ENCODE measurements around the gene APOBR. TPM values are rescaled to one million over a fixed set of nuclear protein-coding genes. Genes with fewer than 3 reads are reported as not detected.
"Not testable (repeated sequence)": the region's sequence is repeated elsewhere in the genome, so short reads cannot be mapped to it uniquely, and the experiment has no call there.

Gene APOBR
- total and polyA plus RNA-seq, 2 experiments from 2014 or later: not detected

GRCh38 chr16:28526201-28527099, 32.0 kb downstream of the APOBR start:
- Histone ChIP-seq H3K9ac (no peak overlapping the region), H3K4me1 (ENCODE audit: insufficient read depth) (no peaks in the 10 kb centered on the region), H3K27ac (no peak overlapping the region), H3K79me2 (ENCODE audit: insufficient read depth) (no peaks in the 10 kb centered on the region), H3K36me3 (ENCODE audit: low read depth) (no peaks in the 10 kb centered on the region), H3K27me3 (replicated peaks; ENCODE audit: insufficient read depth) (no peaks in the 10 kb centered on the region), H4K20me1 (ENCODE audit: insufficient read depth) (no peaks in the 10 kb centered on the region), H3K4me2 (ENCODE audit: unreplicated experiment) (no peak overlapping the region), H3K9me3 (ENCODE audit: low read depth) (no peaks in the 10 kb centered on the region), H3K4me3 (no peak overlapping the region), H3K9me2 (ENCODE audit: insufficient read depth) (no peaks in the 10 kb centered on the region), H3F3A (ENCODE audit: insufficient read depth) (no peaks in the 10 kb centered on the region), H2AFZ (no peak overlapping the region)
- DNase-seq: no peak
- in situ Hi-C loops (cut with MboI): loop anchor here (25.0 kb wide), 1 partner anchor 411 kb away; the partner anchor contains the start of genes CD19 and RABEP2
- WGBS, 2 experiments (ENCODE audit: low coverage in 1 of 2, low lambda C conversion rate in 2 of 2, missing lambda C conversion rate in 2 of 2): 77 to 81% methylated on average over 11 of the region's 11 CpGs
- no peak for TF ChIP-seq EZH2phosphoT487 (IDR thresholded peaks at IDR 0.05; ENCODE audit: insufficient read depth, low read depth)
- no peak for TF ChIP-seq EZH2 (IDR thresholded peaks at IDR 0.05; ENCODE audit: insufficient read depth, poor library complexity, severe bottlenecking)

- DNase-seq; H2AFZ ChIP-seq; H3K79me2 ChIP-seq (ENCODE audit: insufficient read depth); H3K9me3 ChIP-seq (ENCODE audit: low read depth); H3F3A ChIP-seq (ENCODE audit: insufficient read depth); H3K4me3 ChIP-seq; H3K4me1 ChIP-seq (ENCODE audit: insufficient read depth); H3K9me2 ChIP-seq (ENCODE audit: insufficient read depth); H3K36me3 ChIP-seq (ENCODE audit: low read depth); H3K4me2 ChIP-seq (ENCODE audit: unreplicated experiment); H4K20me1 ChIP-seq (ENCODE audit: insufficient read depth); H3K27ac ChIP-seq; H3K9ac ChIP-seq; H3K27me3 ChIP-seq (replicated peaks; ENCODE audit: insufficient read depth): not testable (repeated sequence)
- in situ Hi-C loops (cut with MboI): loop anchor here (25.0 kb wide), 1 partner anchor 410 kb away; the partner anchor contains the start of genes CD19 and RABEP2
- WGBS, 2 experiments (ENCODE audit: low coverage in 1 of 2, low lambda C conversion rate in 2 of 2, missing lambda C conversion rate in 2 of 2): 89% methylated on average over 7 of the region's 7 CpGs
Measured at GRCh38 chr16:28527100-28527785, 32.8 kb downstream of the APOBR start.

DNA sequence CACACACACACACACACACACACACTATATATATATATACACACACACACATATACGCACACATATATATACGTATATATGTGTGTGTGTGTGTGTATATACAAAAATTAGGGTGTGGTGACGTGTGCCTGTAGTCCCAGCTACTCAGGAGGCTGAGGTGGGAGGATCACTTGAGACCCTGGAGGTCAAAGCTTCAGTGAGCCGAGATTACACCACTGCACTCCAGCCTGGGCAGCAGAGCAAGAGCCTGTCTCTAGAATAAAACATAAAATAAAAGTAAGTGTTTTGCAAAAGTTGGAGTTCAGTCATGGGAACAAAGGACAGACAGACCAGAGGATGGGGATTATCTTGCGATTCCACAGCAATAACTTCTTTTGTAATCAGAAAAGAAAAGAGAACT, 33.5 kb downstream of the APOBR start:
- H3K9me2 ChIP-seq (ENCODE audit: insufficient read depth): no peaks in the 10 kb centered on the region
- H4K20me1 ChIP-seq (ENCODE audit: insufficient read depth): no peaks in the 10 kb centered on the region
- H3K4me2 ChIP-seq (ENCODE audit: unreplicated experiment): no peak overlapping the region
- no peak overlapping the region for H3K9ac ChIP-seq
- H3K4me1 ChIP-seq (ENCODE audit: insufficient read depth): no peaks in the 10 kb centered on the region
- H3K36me3 ChIP-seq (ENCODE audit: low read depth): no peaks in the 10 kb centered on the region
- no peak for DNase-seq
- no peak overlapping the region for H3K27ac ChIP-seq
- H3F3A ChIP-seq (ENCODE audit: insufficient read depth): no peaks in the 10 kb centered on the region
- no peaks in the 10 kb centered on the region for H3K27me3 ChIP-seq (replicated peaks; ENCODE audit: insufficient read depth)
- H2AFZ ChIP-seq: no peak overlapping the region
- no peak for TF ChIP-seq EZH2phosphoT487 (IDR thresholded peaks at IDR 0.05; ENCODE audit: insufficient read depth, low read depth)
- no peak for TF ChIP-seq EZH2 (IDR thresholded peaks at IDR 0.05; ENCODE audit: insufficient read depth, poor library complexity, severe bottlenecking)
- no peaks in the 10 kb centered on the region for H3K9me3 ChIP-seq (ENCODE audit: low read depth)
- H3K79me2 ChIP-seq (ENCODE audit: insufficient read depth): no peaks in the 10 kb centered on the region
- H3K4me3 ChIP-seq: no peak overlapping the region
- 90 to 91% methylated on average over 4 to 5 of the region's 5 CpGs for WGBS, 2 experiments (ENCODE audit: low coverage in 1 of 2, low lambda C conversion rate in 2 of 2, missing lambda C conversion rate in 2 of 2)
- in situ Hi-C loops (cut with MboI): loop anchor here (25.0 kb wide), 1 partner anchor 409 kb away; the partner anchor contains the start of genes CD19 and RABEP2

DNA sequence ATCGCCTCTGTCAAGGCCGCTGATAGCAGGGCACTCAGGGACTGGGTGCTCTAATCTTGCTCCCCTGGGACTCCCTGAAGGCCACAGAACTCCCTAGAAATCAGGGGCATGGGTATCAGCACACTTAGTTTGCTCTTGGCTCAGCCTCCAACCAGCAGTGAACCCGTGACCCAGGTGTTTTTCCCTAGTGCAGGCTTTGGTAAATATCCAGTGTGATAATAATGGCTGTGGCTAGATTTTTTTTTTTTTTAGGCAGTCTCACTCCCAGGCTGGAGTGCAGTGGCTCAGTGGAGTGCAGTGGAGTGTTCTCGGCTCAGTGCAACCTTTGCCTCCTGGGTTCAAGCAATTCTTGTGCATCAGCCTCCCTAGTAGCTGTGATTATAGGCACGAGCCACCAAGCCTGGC, 34.0 kb downstream of the APOBR start:
- no peaks in the 10 kb centered on the region for H3K9me3 ChIP-seq (ENCODE audit: low read depth)
- no peak for TF ChIP-seq EZH2phosphoT487 (IDR thresholded peaks at IDR 0.05; ENCODE audit: insufficient read depth, low read depth)
- TF ChIP-seq EZH2 (IDR thresholded peaks at IDR 0.05; ENCODE audit: insufficient read depth, poor library complexity, severe bottlenecking): no peak
- H3K27ac ChIP-seq: no peak overlapping the region
- in situ Hi-C loops (cut with MboI): loop anchor here (25.0 kb wide), 1 partner anchor 409 kb away; the partner anchor contains the start of genes CD19 and RABEP2
- no peaks in the 10 kb centered on the region for H3K4me1 ChIP-seq (ENCODE audit: insufficient read depth)
- no peaks in the 10 kb centered on the region for H3F3A ChIP-seq (ENCODE audit: insufficient read depth)
- no peaks in the 10 kb centered on the region for H4K20me1 ChIP-seq (ENCODE audit: insufficient read depth)
- no peaks in the 10 kb centered on the region for H3K36me3 ChIP-seq (ENCODE audit: low read depth)
- no peaks in the 10 kb centered on the region for H3K9me2 ChIP-seq (ENCODE audit: insufficient read depth)
- no peak overlapping the region for H2AFZ ChIP-seq
- no peak for DNase-seq
- no peak overlapping the region for H3K4me2 ChIP-seq (ENCODE audit: unreplicated experiment)
- no peaks in the 10 kb centered on the region for H3K27me3 ChIP-seq (replicated peaks; ENCODE audit: insufficient read depth)
- H3K79me2 ChIP-seq (ENCODE audit: insufficient read depth): no peaks in the 10 kb centered on the region
- WGBS, 2 experiments (ENCODE audit: low coverage in 1 of 2, low lambda C conversion rate in 2 of 2, missing lambda C conversion rate in 2 of 2): 83% methylated on average over 5 of the region's 5 CpGs
- no peak overlapping the region for H3K9ac ChIP-seq
- H3K4me3 ChIP-seq: no peak overlapping the region

Measured in GM23248 (cell line).